HepG2 (cell line): ENCODE results near the gene MEGF11. TPM values are rescaled to one million over a fixed set of nuclear protein-coding genes. Genes with fewer than 3 reads are reported as not detected.

ENCODE experiments used
- ATAC-seq: fragments of 200-7000 bp; cut with Tn5 transposase; 3 replicates; pipeline ENCODE4 v1.9.1; 2020; ENCODE audit warnings: mild to moderate bottlenecking, moderate library complexity
- BruUV-seq: library from RNA; stranded (reverse); fragments of 400-500 nt; replicated peaks from 2 replicates; lab custom pipeline; 2021; lab: Mats Ljungman, UMichigan
- CTCF ChIA-PET: fragments of 300-600 bp; formaldehyde crosslinking; extraction: SDS; loops from one replicate; lab custom pipeline; 2021; ENCODE audit warnings: low total read pairs, inconsistent platforms, low intra/inter-chr PET ratio; lab: Yijun Ruan, JAX
- POLR2A ChIA-PET: fragments of 350-600 bp; sonication (Branson Sonifier 250); formaldehyde crosslinking; loops from one replicate; lab custom pipeline; 2020; ENCODE audit warnings: antibody characterized with exemption, inconsistent platforms; lab: Yijun Ruan, JAX
- DNase-seq: peaks from one replicate; pipeline ENCODE4 v3.0.0-alpha.2; 2015; ENCODE audit warnings: low spot score
- FAIRE-seq: peaks from 3 replicates; lab custom pipeline; 2011; peaks lifted over from hg19 to GRCh38; lab: Jason Lieb, UNC
- H2AFZ ChIP-seq: one replicate; pipeline ENCODE4 v1.6.1; 2011; ENCODE audit warnings: low read length, inconsistent platforms
- H3K27ac ChIP-seq: fragments of 300-600 bp; 3 replicates; pipeline ENCODE4 v1.8.0; 2011; ENCODE audit warnings: mixed run types, mild to moderate bottlenecking, mixed read lengths, low read length, inconsistent platforms; ENCODE audit not compliant: insufficient read depth; ENCODE audit errors: extremely low read length
- H3K27me3 ChIP-seq, 2 experiments: fragments of 200-600 bp in 1 of 2; 2 replicates in 1 of 2; 3 replicates in 1 of 2; pipeline versions ENCODE4 v1.6.0 to v1.8.0; 2011; ENCODE audit warnings: low read length in 2 of 2, mild to moderate bottlenecking in 2 of 2, moderate library complexity in 2 of 2, inconsistent platforms in 1 of 2; ENCODE audit not compliant: insufficient read depth in 2 of 2, control insufficient read depth in 1 of 2
- H3K36me3 ChIP-seq, 2 experiments: fragments of 200-600 bp in 1 of 2; replicated peaks in 1 of 2; 2 replicates in 1 of 2; 3 replicates in 1 of 2; pipeline versions ENCODE4 v1.5.1 to v1.8.0; 2011; ENCODE audit warnings: low read length in 2 of 2, inconsistent platforms in 1 of 2; ENCODE audit not compliant: insufficient read depth in 2 of 2, control insufficient read depth in 1 of 2
- H3K4me1 ChIP-seq: 2 replicates; pipeline ENCODE4 v1.5.1; 2012; ENCODE audit warnings: low read length, inconsistent platforms; ENCODE audit not compliant: insufficient read depth
- H3K4me2 ChIP-seq: 2 replicates; pipeline ENCODE4 v1.6.0; 2011; ENCODE audit warnings: low read depth, low read length, inconsistent platforms
- H3K4me3 ChIP-seq, 3 experiments: fragments of 200-600 bp in 1 of 3; sonication (generic), shearing (Covaris generic) in 1 of 3; replicated peaks in 1 of 3; 2 replicates each; pipeline ENCODE4 v1.5.1; 2011 to 2016; ENCODE audit warnings: low read length in 3 of 3, inconsistent platforms in 2 of 3, low read depth in 2 of 3, mild to moderate bottlenecking in 2 of 3, control low read depth in 1 of 3, mixed read lengths in 1 of 3; ENCODE audit not compliant: insufficient read depth in 1 of 3
- H3K79me2 ChIP-seq: one replicate; pipeline ENCODE4 v1.6.1; 2011; ENCODE audit warnings: low read length, inconsistent platforms; ENCODE audit not compliant: insufficient read depth
- H3K9ac ChIP-seq: 2 replicates; pipeline ENCODE4 v1.6.0; 2011; ENCODE audit warnings: mild to moderate bottlenecking, low read depth, low read length, inconsistent platforms; ENCODE audit not compliant: insufficient read depth
- H3K9me3 ChIP-seq: 2 replicates; pipeline ENCODE4 v1.5.1; 2012; ENCODE audit warnings: mild to moderate bottlenecking, low read length
- H4K20me1 ChIP-seq: 2 replicates; pipeline ENCODE4 v1.6.0; 2011; ENCODE audit warnings: inconsistent platforms, mild to moderate bottlenecking, low read length, moderate library complexity; ENCODE audit not compliant: insufficient read depth
- E2F1 ChIP-seq: sonication (generic); formaldehyde crosslinking; IDR thresholded peaks from 2 replicates; pipeline ENCODE4 v1.5.0; 2020; ENCODE audit warnings: missing genetic modification reagents
- RXRA ChIP-seq: sonication (generic); formaldehyde crosslinking; IDR thresholded peaks from 2 replicates; pipeline ENCODE4 v1.5.1; 2020; ENCODE audit warnings: missing genetic modification reagents
- SMARCC2 ChIP-seq: fragments of 450-650 bp; IDR thresholded peaks from 2 replicates; pipeline ENCODE4 v1.6.1; 2017; ENCODE audit warnings: antibody characterized with exemption, mild to moderate bottlenecking
- SP5 ChIP-seq: IDR thresholded peaks from 2 replicates; pipeline ENCODE4 v1.6.1; 2016; ENCODE audit warnings: low read depth, borderline replicate concordance
- ZBTB37 ChIP-seq: sonication (generic); formaldehyde crosslinking; IDR thresholded peaks from 2 replicates; pipeline ENCODE4 v1.4.0; 2020; ENCODE audit warnings: mild to moderate bottlenecking, missing genetic modification reagents
- ZFAT ChIP-seq: sonication (generic); formaldehyde crosslinking; conservative IDR thresholded peaks from 2 replicates; pipeline ENCODE4 v1.8.1; 2023; ENCODE audit warnings: missing genetic modification reagents, inconsistent platforms
- ZNF280B ChIP-seq: sonication (generic); formaldehyde crosslinking; IDR thresholded peaks from 2 replicates; pipeline ENCODE4 v1.5.0; 2020; ENCODE audit warnings: missing genetic modification reagents, mild to moderate bottlenecking, borderline replicate concordance
- WGBS: methylation state at CpG from one replicate; pipeline ENCODE4 v1.1.6; 2017; ENCODE audit warnings: low lambda C conversion rate; 5-methylcytosine and 5-hydroxymethylcytosine counted together
- in situ Hi-C: cut with HindIII; loops from 2 replicates; pipeline ENCODE4 v1.10.0; 2017; ENCODE audit warnings: low pct_unique_long_range_greater_than_20kb; ENCODE audit not compliant: extremely low pct_ligation_motif_present
- intact Hi-C: fragments of 100-400 bp; cut with micrococcal nuclease; formaldehyde crosslinking; loops from one replicate; pipeline ENCODE4 v1.10.0; 2022; ENCODE audit not compliant: unreplicated experiment
- polyA plus RNA-seq, 8 experiments: library from polyadenylated mRNA; depleted of rRNA in 3 of 8; stranded (reverse) in 7 of 8; unstranded in 1 of 8; fragments of >200 nt; fragmentation: Illumina TruSeq in 4 of 8; extraction: Trizol in 4 of 8; gene quantifications; 2 replicates each; pipeline versions ENCODE4 v1.2.1 to v1.2.3, GENCODE V29; 2011 to 2016; ENCODE audit warnings: low read depth in 4 of 8, missing spikeins in 1 of 8, mixed read lengths in 1 of 8; ENCODE audit not compliant: insufficient read depth in 1 of 8
- total RNA-seq, 5 experiments: library from RNA; depleted of rRNA; stranded (reverse); fragments of >200 nt; fragmentation: Illumina TruSeq; extraction: Trizol; gene quantifications; 2 replicates each; pipeline ENCODE4 v1.2.3, GENCODE V29; 2016; ENCODE audit warnings: low read depth in 1 of 5

The MEGF11 gene
- total and polyA plus RNA-seq, 2 of the 13 experiments (the other 11 are each of a cell fraction or from before 2014, with no cell fraction given) = not detected

GRCh38 chr15:66025972-66026371 is 227.6 kb downstream of the MEGF11 start:
- no peak for FAIRE-seq
- ATAC-seq = no peak

More at GRCh38 chr15:66025972-66026371, 227.6 kb downstream of the MEGF11 start:
- Histone ChIP-seq H2AFZ (no peak overlapping the region), H3K27me3 (peaks cover 2 to 5% of the 10 kb centered on the region in 2 experiments; a peak in 3 of 5 replicates), H3K79me2 (no peaks in the 10 kb centered on the region), H3K27ac (no peak overlapping the region), H4K20me1 (no peaks in the 10 kb centered on the region), H3K36me3 (no peaks in the 10 kb centered on the region), H3K9ac (no peak overlapping the region), H3K9me3 (no peaks in the 10 kb centered on the region), H3K4me1 (no peaks in the 10 kb centered on the region), H3K4me2 (no peak overlapping the region), H3K4me3 (no peak overlapping the region)
- TF ChIP-seq SMARCC2 (no peak), ZBTB37 (CRISPR knock-in tag) (no peak), E2F1 (no peak), RXRA (CRISPR knock-in tag) (no peak), SP5 (CRISPR knock-in tag) (no peak), ZFAT (CRISPR knock-in tag) (no peak), ZNF280B (CRISPR knock-in tag) (no peak)
- no peak for DNase-seq
- intact Hi-C loops = no loop called here
- 22% methylated on average over 4 of the region's 7 CpGs for WGBS
- in situ Hi-C loops = no loop called here
- ChIA-PET POLR2A (no interaction called here), CTCF (no interaction called here)
- no TSS peak for BruUV-seq
